Skeletal muscle tissue (tissue), 4 donors: Measurements from ENCODE around the gene SBF1. TPM values are rescaled to one million over a fixed set of nuclear protein-coding genes. Genes with fewer than 3 reads are reported as not detected.
"Not testable (repeated sequence)": the region's sequence is repeated elsewhere in the genome, so short reads cannot be mapped to it uniquely, and the experiment has no call there.

Experiments used
- H3K27ac ChIP-seq: one replicate; pipeline ENCODE4 v1.7.0; 2013; ENCODE audit warnings: mild to moderate bottlenecking, low read depth, low read length, inconsistent platforms
- H3K27me3 ChIP-seq, 3 donors: one replicate each; pipeline ENCODE4 v1.7.0; 2013; ENCODE audit warnings: low read length in 3 of 3; ENCODE audit not compliant: control insufficient read depth in 3 of 3, insufficient read depth in 3 of 3
- H3K36me3 ChIP-seq, 3 donors: one replicate each; pipeline ENCODE4 v1.7.0; 2013; ENCODE audit warnings: low read length in 3 of 3; ENCODE audit not compliant: control insufficient read depth in 3 of 3, insufficient read depth in 3 of 3
- H3K4me1 ChIP-seq, 3 donors: one replicate each; pipeline ENCODE4 v1.7.0; 2013; ENCODE audit warnings: low read length in 3 of 3, mild to moderate bottlenecking in 3 of 3; ENCODE audit not compliant: control insufficient read depth in 3 of 3, insufficient read depth in 3 of 3
- H3K4me3 ChIP-seq, 3 donors: one replicate each; pipeline ENCODE4 v1.7.0; 2013; ENCODE audit warnings: low read length in 3 of 3
- H3K9ac ChIP-seq, 3 donors: one replicate each; pipeline ENCODE4 v1.7.0; 2013; ENCODE audit warnings: low read length in 3 of 3, mild to moderate bottlenecking in 3 of 3, moderate library complexity in 2 of 3, low read depth in 1 of 3
- H3K9me3 ChIP-seq, 3 donors: one replicate each; pipeline ENCODE4 v1.7.0; 2013; ENCODE audit warnings: low read length in 3 of 3; ENCODE audit not compliant: control insufficient read depth in 3 of 3
- total RNA-seq: library from RNA; depleted of rRNA; stranded (reverse); fragments of >200 nt; gene quantifications from one replicate; pipeline ENCODE4 v1.2.3, GENCODE V29; 2014
- donor health status: Osteomylitis.

Gene SBF1
- total RNA-seq, 1 donor from 2014 or later: 30.8 TPM

DNA sequence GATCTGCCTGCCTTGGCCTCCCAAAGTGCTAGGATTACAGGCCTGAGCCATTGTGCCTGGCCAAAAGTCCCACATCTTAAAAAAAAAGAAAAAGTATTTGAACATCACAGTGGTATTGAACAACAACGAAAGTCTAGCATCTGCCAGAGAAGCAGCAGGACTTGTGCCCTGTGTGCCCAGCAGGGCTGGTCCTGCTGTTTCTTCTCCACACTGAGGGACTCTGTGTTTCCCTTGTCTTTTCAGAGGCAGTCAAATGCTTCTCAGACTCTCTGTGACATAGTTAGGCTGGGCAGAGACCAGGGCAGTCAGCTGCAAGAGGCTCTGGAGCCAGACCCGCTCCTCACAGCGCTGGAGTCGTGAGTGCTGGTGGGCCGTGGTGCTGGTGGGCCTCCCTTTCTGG is 56.2 kb downstream of the SBF1 start:
- Histone ChIP-seq H3K27ac (no peak overlapping the region), H3K36me3 (peaks cover 85 to 87% (median 86%) of the 10 kb centered on the region in 3 donors), H3K27me3 (no peaks in the 10 kb centered on the region), H3K9ac (no peak overlapping the region), H3K4me3 (no peak overlapping the region), H3K4me1 (no peaks in the 10 kb centered on the region), H3K9me3 (no peaks in the 10 kb centered on the region)

DNA sequence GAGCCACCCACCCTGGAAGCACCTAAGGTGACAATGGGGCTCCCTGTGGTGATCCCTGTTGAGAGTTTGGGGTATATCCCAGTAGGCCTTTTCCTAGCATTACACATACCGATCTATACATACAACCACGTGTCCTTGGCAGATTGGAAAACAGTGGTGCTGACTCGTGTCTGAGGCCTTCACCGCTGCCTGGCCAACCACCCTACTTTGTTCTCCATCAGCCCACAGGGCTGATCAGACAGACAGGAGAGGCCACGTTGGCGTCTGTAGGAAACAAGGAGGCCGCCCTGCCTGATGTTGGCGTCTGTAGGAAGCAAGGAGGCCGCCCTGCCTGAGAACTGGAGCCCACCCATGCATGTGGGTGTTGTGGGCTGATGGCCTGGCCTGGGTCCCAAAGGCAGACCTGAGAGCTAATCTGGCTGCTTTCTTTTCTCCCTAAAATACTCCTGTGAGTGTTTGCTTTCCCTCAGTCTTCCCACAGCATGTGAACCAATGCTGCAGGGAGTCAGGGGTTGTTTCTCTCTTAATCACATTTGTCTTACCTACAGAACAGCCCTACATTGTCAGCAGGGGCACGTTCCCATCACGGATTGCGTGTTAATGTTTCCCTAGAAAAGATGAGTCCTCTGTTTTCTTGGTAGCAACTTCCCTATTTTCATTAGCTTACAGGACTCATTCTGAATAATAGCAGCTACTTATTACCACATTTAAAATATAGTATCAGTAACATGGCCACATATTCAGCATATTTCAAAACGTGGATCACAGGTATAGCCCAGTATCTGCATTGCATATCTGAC is 57.2 kb downstream of the SBF1 start:
- Histone ChIP-seq H3K9me3 (no peaks in the 10 kb centered on the region), H3K27me3 (no peaks in the 10 kb centered on the region), H3K27ac (no peak overlapping the region), H3K4me3 (no peak overlapping the region), H3K36me3 (peaks cover 76 to 78% (median 77%) of the 10 kb centered on the region in 3 donors), H3K4me1 (no peaks in the 10 kb centered on the region), H3K9ac (no peak overlapping the region)

DNA sequence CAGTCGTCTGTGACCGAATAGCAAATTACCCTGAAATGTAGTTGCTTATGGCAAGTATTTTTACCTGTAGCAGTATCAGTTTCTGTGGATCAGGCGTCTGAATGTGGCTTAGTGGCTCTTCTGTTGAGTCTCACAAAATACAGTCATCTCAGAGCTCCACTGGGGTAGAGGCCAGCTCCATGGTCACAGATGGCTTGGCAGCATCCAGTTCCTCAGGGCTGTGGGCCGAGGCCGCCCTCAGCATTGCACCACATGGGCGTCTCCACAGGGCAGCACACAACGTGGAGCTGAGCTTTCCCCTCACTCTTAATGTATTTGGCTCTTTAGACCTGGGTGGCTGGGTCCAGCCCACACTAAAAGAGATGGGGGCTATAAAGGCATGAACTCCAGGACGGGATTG is 57.8 kb downstream of the SBF1 start:
- no peaks in the 10 kb centered on the region for H3K4me1 ChIP-seq
- peaks cover 70 to 72% (median 71%) of the 10 kb centered on the region in 3 donors for H3K36me3 ChIP-seq
- no peaks in the 10 kb centered on the region for H3K27me3 ChIP-seq
- no peak overlapping the region for H3K4me3 ChIP-seq
- H3K9ac ChIP-seq: no peak overlapping the region
- no peak overlapping the region for H3K27ac ChIP-seq
- no peaks in the 10 kb centered on the region for H3K9me3 ChIP-seq

DNA sequence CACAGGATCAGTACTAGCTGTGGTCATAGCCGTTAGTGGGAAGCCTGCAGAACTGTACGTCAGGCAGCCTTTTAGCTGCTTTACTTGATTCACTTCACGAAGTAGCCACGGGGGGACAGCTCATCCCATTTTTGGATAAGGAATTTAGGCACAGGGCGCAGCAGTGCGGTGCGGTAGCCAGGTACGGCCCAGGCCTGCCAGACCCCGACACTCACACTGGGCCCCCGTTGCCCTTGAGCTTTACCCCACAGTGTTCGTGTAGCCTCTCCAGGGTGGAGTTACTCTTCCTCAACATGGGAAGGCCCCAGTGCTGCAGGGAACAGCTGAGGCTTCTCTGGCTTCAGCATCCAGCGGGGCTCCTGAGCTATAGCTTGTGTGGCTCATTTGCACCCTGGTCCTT is 59.4 kb downstream of the SBF1 start:
- Histone ChIP-seq H3K36me3 (peaks cover 59 to 64% (median 63%) of the 10 kb centered on the region in 3 donors), H3K9me3 (no peaks in the 10 kb centered on the region), H3K4me1 (no peaks in the 10 kb centered on the region), H3K27me3 (no peaks in the 10 kb centered on the region), H3K4me3 (no peak overlapping the region), H3K9ac (no peak overlapping the region), H3K27ac (no peak overlapping the region)

DNA sequence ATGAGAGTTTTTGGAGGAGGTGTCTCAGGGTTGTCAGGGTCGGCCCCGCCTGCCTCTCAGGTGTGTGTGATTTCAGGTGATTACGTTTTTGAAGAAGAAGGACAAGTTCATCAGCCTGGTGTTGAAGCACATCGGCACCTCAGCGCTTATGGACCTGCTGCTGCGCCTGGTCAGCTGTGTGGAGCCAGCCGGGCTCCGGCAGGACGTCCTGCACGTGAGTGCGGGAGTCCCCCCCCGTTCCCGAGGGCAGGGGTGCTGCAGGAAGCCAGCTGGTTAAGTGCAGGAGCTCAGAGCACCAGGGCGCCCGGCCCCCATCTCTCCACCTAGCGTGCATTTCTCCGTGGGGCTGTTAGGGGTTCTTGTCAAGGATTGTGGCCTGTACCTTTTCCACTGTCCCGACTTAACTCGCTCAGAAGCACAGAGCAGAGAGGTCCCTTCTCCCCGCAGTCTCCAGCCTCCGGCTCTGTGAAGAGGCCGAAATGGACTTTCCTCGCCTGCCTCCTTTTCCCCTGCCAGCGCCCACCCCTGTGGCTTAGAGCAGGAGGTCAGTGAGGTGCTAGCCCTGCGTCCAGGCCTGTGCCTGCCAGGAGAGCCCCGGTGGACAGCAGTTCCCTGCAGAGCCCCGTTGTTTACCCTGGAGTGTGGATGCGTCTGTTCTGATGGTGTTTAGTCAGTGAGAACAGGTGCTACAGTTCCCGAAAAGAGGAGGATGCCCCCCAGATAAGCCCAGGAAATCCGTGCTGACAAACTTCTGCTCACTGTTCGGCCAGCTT is 60.2 kb downstream of the SBF1 start:
- Histone ChIP-seq H3K4me3 (no peak overlapping the region), H3K36me3 (peaks cover 53 to 56% (median 55%) of the 10 kb centered on the region in 3 donors), H3K9me3 (no peaks in the 10 kb centered on the region), H3K4me1 (no peaks in the 10 kb centered on the region), H3K27ac (no peak overlapping the region), H3K27me3 (no peaks in the 10 kb centered on the region), H3K9ac (no peak overlapping the region)

DNA sequence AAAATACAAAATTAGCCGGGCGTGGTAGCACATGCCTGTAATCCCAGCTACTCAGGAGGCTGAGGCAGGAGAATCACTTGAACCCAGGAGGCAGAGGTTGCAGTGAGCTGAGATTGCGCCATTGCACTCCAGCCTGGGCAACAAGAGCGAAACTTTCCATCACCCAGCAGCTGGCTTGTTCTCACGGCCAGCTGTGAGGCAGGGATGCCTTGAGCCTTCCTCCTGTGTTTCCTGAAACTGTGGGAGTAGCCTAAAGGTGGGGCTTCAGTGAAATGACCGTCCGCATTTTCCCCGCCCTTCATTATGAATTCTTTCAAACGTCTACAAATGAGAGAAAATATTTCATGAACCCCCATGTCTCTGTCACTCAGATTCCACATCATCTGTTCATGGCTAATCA is 65.9 kb downstream of the SBF1 start:
- not testable (repeated sequence) for H3K4me1 ChIP-seq, H3K27ac ChIP-seq, H3K4me3 ChIP-seq, H3K9me3 ChIP-seq, H3K9ac ChIP-seq, H3K27me3 ChIP-seq
- H3K36me3 ChIP-seq: peaks cover 10 to 23% (median 20%) of the 10 kb centered on the region in 3 donors

DNA sequence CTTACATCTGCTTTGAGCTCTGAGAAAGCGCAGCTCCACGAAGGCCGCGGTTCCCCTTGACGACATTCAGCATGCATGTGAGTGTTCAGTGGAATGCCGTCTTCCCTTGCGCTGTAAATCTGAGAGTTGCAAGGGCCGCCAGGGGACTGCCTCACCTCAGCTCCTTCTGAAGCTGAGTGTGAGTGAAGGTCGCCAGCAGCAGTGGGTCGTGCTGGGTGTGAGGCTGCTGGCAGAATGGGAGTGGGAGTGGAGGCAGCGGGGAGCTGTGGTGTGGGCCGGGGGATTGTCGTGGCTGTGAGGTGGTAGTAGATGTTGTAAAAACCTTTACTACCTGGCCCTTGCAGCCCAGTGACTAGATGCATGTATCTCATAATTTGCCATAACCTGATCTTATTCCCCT is 66.5 kb downstream of the SBF1 start:
- no peaks in the 10 kb centered on the region for H3K9me3 ChIP-seq
- no peaks in the 10 kb centered on the region for H3K27me3 ChIP-seq
- H3K36me3 ChIP-seq: peaks cover 6 to 18% (median 15%) of the 10 kb centered on the region in 3 donors
- no peak overlapping the region for H3K27ac ChIP-seq
- H3K9ac ChIP-seq: no peak overlapping the region
- H3K4me3 ChIP-seq: no peak overlapping the region
- peaks cover 0 to 5% (median 4%) of the 10 kb centered on the region in 3 donors for H3K4me1 ChIP-seq

DNA sequence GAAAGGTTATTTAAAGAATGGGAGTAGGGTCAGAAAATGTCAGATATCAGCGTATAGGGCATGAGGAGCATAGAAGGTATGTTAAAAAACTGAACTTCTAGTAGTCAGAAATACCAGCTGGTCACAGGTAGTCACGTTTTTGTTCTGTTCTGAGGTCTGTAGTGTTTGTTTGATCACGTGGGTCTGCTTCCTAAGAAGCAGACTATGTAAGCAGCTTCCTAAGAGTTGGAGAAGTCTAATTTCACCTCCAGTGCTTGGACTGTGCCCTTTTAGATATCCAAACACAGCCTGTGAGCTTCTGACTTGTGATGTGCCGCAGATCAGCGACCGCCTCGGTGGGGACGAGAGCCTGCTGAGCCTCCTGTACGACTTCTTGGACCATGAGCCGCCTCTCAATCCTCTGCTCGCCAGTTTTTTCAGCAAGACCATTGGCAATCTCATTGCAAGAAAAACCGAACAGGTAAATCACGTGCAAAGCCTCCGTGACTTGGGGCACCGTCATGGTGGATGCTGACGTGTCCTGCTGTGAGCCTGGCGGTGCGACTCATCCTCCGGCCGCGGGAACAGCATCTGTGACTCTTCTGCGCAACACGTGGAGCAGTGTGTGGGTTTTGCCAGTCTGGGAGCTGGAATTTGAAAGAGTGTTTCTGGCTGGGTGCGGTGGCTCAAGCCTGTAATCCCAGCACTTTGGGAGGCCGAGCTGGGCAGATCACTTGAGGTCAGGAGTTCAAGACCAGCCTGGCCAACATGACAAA is 68.2 kb downstream of the SBF1 start:
- Histone ChIP-seq H3K9me3 (no peaks in the 10 kb centered on the region), H3K27ac (no peak overlapping the region), H3K4me3 (no peak overlapping the region), H3K4me1 (peaks cover 0 to 7% (median 6%) of the 10 kb centered on the region in 3 donors), H3K36me3 (peaks cover 6 to 18% (median 15%) of the 10 kb centered on the region in 3 donors), H3K9ac (no peak overlapping the region), H3K27me3 (no peaks in the 10 kb centered on the region)

DNA sequence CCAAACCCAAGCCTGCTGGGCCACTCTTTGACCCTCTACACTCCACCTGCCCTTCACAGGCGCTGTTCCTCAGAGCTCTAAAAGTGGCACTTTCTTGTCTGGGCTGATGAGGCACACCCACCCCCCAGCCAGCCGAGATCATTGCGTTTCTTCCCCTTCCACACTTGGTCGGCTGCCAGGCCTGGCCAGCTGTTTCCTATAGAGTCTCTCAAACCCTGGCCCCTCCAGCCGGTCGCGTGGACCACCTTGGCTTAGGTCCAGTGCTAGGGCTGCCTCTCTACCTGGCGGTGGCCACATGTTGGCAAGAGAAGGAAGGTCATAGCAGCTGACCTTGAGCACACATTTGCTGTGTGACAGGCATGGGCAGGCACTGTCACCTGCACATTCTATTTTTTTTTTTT is 71.1 kb downstream of the SBF1 start:
- no peaks in the 10 kb centered on the region for H3K27me3 ChIP-seq
- H3K27ac ChIP-seq: no peak overlapping the region
- peaks cover 9 to 18% (median 13%) of the 10 kb centered on the region in 3 donors for H3K36me3 ChIP-seq

More for the DNA sequence above, 71.1 kb downstream of the SBF1 start:
- Histone ChIP-seq H3K4me1 (peaks cover 9 to 21% (median 17%) of the 10 kb centered on the region in 3 donors), H3K4me3 (no peak overlapping the region), H3K9ac (no peak overlapping the region), H3K9me3 (no peaks in the 10 kb centered on the region)
